ENCODE data around the gene PMPCA. TPM values are rescaled to one million over a fixed set of nuclear protein-coding genes. Genes with fewer than 3 reads are reported as not detected.

Gene PMPCA
- 56.3 and 83.7 TPM in 2 replicates for total RNA-seq (2014; rRNA removed; shearing (Covaris generic); ENCODE audit: low replicate concordance)

- Histone ChIP-seq H3K27me3 (no peaks in the 10 kb centered on the region), H3K4me3 (peak within 1 kb of the TSS; percentile 99), H3K9me3 (no peaks in the 10 kb centered on the region), H3K36me3 (peaks cover 77% of the 10 kb centered on the region)
- peak; percentile 88 for DNase-seq
These were observed at the start of gene PMPCA, which contains the start of gene ENTR1 for GRCh38 chr9:136410500-136411287. Gene PMPCA, plus strand, starts transcription at chr9:136410658. Its CDS starts 11 bp downstream, at chr9:136410669. Gene ENTR1, minus strand, starts transcription at chr9:136410614. Its CDS starts 217 bp downstream, at chr9:136410397.

GRCh38 chr9:136361047-136361753 is 49.3 kb upstream of the PMPCA start:
- Histone ChIP-seq H3K9me3 (no peaks in the 10 kb centered on the region), H3K4me3 (no peak overlapping the region), H3K36me3 (peaks cover 12% of the 10 kb centered on the region), H3K27me3 (no peaks in the 10 kb centered on the region)
- no peak for DNase-seq

DNA sequence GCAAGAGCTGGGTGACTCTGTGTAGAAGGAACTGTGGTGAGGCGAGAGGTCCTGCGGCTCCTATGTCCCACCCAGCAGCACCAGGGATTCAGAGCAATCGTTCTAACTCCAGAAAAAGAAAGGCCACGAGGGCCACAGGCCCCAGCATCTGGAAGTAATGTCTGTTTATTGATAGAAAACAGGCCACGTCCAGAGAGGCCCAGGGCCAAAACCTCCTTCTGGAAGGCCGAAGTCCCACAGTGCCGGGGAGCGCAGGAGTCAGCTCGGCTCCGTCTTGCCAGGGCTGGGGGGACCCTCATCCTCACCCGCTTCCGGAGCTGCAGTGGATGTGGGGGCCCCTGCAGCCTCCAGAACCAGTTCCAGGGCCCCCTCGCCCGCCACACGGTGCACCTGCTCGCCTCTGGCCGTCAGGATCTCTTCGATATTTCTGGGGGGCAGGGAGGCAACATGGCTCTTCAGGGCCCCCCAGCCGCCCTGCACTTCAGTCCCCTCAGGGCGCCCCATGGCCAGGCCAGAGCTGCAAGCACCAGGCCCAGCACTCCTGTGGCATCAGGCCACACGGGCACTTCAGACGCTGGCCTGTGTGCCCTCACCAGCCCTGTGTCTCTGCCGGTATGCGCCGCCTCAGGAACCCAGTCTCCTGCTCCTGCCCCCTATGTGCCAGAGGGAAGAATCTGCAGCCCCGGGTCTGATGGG is 48.6 kb upstream of the PMPCA start:
- no peaks in the 10 kb centered on the region for H3K27me3 ChIP-seq
- H3K9me3 ChIP-seq, result no peaks in the 10 kb centered on the region
- no peak for DNase-seq
- H3K36me3 ChIP-seq, result peaks cover 6% of the 10 kb centered on the region
- H3K4me3 ChIP-seq, result no peak overlapping the region

GRCh38 chr9:136362450-136362784 is 48.0 kb upstream of the PMPCA start:
- Histone ChIP-seq H3K27me3 (no peaks in the 10 kb centered on the region), H3K4me3 (no peak overlapping the region), H3K36me3 (peaks cover 6% of the 10 kb centered on the region), H3K9me3 (no peaks in the 10 kb centered on the region)
- DNase-seq, result no peak

DNA sequence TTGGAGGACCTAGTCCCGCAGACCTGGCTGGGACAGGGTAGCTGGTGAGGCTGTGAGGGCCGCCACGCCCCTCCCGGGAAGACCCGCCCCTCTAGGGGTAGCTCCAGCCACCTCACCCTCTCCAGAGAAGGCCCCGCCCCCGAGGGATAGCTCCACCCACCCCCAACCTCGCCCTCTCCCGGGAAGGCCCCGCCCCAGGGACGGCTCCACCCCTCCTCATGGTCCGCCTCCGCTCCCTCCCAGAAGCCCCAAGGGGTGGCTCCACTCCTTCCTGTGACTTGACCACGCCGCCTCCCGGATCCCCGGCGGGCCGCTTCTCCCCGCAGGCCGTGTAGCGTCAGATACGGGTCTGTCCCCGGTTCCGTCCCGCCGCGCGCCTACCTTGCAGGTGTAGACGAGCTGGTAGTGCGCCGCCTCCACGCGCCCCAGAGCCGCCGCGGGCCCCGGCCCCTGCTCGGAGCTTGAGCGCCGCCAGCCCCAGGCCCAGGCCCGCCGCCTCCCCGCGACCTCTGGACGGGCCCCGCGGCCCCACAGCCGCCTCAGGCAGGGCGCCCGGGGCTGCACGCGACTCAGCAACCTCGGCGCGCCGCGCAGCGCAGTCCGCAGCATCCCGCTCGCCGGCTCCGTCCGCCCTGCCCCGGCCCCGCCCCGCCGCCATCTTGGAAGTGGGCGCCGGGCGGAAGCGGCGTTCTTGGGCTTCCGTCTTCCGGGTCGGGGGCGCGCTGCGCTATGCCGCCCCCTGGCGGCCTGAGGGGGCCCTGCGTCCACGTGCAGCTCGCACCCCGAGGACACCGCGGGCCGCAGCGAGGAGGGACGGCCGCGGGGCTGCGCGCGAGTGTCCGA is 47.1 kb upstream of the PMPCA start, which contains the start of gene DNLZ:
TSS of gene DNLZ (minus strand) at position 639 of the 843 bp plus-strand sequence. CDS start at position 609, 30 bp downstream.
- H3K36me3 ChIP-seq, result peaks cover 6% of the 10 kb centered on the region
- H3K27me3 ChIP-seq, result no peaks in the 10 kb centered on the region
- H3K4me3 ChIP-seq, result peak within 1 kb of the TSS; percentile 68
- peak; percentile 92 for DNase-seq
- H3K9me3 ChIP-seq, result no peaks in the 10 kb centered on the region

DNA sequence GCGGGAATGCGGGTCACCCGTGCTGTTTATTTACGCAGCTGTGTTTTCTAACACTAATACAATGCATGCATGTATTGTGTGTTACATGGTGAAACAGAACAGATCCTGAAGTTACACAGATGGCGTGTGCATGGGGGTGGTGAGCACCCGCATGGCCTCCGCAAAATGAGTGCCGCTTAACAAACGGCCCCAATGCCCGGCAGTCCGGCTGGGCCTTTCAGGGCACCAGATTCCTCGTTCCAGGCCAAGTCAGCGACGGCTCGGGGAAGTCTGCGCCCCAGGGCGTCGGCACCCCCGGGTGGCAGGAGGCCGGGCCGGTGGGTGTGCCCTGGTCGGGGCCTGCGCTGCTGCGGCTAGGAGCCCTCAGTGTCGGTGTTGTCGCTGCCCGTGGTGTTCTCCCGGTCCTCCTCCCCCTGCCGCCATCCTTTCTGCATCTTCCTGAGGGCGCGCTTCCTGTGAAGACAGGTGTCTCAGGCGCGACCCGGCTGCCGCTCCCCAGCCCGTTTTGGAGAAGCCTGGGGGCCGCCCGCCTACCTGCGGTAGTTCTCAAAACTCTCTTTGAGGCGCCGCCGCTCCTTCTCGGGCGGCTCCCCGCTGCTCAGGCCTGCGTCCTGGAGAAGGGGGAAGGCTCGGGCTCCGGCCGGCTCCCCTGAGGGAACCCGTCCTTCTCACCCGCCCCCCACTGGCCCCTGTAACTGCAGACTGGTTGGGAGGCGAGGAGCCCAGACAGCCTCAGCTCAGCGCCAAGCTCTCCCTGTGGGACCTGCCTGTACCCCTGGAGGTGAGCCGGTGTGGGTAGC is 46.3 kb upstream of the PMPCA start:
- peaks cover 6% of the 10 kb centered on the region for H3K36me3 ChIP-seq
- H3K27me3 ChIP-seq, result no peaks in the 10 kb centered on the region
- H3K9me3 ChIP-seq, result no peaks in the 10 kb centered on the region
- peak overlapping the region; percentile 68 for H3K4me3 ChIP-seq
- no peak for DNase-seq

- H3K4me3 ChIP-seq, result no peak overlapping the region
- DNase-seq, result no peak
- H3K27me3 ChIP-seq, result no peaks in the 10 kb centered on the region
- H3K36me3 ChIP-seq, result peaks cover 6% of the 10 kb centered on the region; the same call in 1 of the 2 replicates
- H3K9me3 ChIP-seq, result no peaks in the 10 kb centered on the region
These were observed 45.3 kb upstream of the PMPCA start for GRCh38 chr9:136364942-136365774.

- Histone ChIP-seq H3K4me3 (no peak overlapping the region), H3K9me3 (no peaks in the 10 kb centered on the region), H3K27me3 (no peaks in the 10 kb centered on the region), H3K36me3 (peaks cover 4% of the 10 kb centered on the region; the same call in 1 of the 2 replicates)
- no peak for DNase-seq
These were observed 44.7 kb upstream of the PMPCA start for GRCh38 chr9:136365775-136366222.

DNA sequence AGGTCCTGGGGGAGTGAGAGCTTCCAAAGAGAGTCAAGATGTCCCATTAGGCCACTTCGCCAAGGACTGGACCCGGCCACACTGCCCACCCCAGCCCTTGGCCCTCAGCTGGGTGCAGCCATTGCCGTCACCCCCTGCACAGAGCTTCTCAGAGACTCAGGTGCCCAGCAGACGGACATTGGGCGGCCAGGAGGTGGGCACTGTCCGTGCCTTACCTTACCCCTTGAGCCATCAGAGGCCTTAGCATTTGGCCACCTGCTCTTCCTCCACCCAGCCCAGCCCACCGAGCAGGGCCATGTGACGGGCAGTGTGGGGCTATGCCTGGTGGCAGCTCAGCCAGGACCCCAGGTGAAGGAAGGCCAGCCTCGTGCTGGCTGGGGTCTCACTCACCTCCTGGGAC is 43.6 kb upstream of the PMPCA start:
- H3K36me3 ChIP-seq, result peaks cover 4% of the 10 kb centered on the region; the same call in 1 of the 2 replicates
- no peak overlapping the region for H3K4me3 ChIP-seq
- no peak for DNase-seq
- H3K9me3 ChIP-seq, result no peaks in the 10 kb centered on the region
- H3K27me3 ChIP-seq, result no peaks in the 10 kb centered on the region

DNA sequence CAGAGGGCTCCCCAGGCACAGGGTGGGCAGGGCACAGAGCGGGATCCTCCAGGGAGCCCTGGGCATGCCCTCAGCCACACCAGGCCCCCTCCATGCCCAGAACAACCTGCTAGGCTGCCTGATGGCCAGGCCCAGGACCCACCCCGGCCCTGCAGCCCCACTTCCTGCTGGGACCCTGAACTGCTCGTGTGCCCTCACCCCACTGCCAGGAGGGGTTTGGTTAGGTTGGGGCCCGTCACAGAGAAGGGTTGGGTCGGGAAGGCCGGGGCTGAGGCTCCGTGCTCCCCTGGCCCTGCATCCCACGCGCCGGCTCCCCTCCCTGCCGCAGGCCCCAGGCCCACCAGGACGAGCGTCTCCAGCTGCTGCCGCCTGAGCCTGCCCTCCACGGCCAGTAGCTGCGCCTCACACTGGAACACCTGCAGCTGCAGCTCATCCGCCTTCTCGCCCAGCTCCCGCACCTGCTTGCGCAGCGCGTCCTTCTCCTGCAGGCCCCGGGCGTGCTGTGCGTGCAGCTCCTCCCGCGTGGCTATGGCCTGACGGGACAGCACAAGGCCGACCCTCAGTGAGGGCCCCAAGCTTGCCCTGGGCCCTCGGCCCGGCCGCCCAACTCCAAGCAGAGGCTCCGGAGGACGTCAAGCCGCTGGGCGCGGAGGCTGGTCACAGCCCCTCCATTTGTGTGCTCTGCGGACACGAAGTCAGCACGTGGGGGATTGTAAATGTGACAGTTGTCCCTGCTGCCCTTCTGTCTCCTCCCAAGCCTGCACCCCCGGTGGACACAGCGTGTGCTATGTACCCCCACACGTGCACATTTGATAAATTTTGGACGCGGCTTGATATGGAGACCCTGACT is 42.9 kb upstream of the PMPCA start:
- no peaks in the 10 kb centered on the region for H3K9me3 ChIP-seq
- H3K36me3 ChIP-seq, result peaks cover 4% of the 10 kb centered on the region; the same call in 1 of the 2 replicates
- H3K27me3 ChIP-seq, result no peaks in the 10 kb centered on the region
- DNase-seq, result no peak
- no peak overlapping the region for H3K4me3 ChIP-seq

DNA sequence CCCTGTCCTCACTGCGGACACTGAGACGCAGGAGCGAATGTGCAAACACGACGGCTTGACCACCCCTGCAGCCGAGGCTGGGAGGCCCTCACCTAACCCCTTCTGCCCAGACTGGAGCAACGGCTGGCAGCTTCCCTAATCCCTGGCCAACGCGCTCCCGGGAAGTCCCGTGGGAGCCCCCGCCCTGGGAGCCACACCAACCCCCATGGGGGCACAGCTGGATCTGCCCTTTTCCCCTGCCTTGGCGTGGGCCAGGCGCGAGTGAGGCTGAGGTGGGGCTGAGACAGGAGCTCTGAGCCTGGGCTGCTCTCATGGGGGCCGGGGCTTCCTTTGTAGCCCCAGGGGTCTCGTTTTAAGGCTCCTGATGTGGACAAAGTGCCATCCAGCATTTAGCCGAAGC is 42.3 kb upstream of the PMPCA start:
- Histone ChIP-seq H3K27me3 (no peaks in the 10 kb centered on the region), H3K36me3 (0 out of 2 replicates have a peak, but pooled peaks cover 4% of the 10 kb centered on the region), H3K4me3 (no peak overlapping the region), H3K9me3 (no peaks in the 10 kb centered on the region)
- DNase-seq, result no peak

- Histone ChIP-seq H3K36me3 (no peaks in the 10 kb centered on the region; the same call in 1 of the 2 replicates), H3K4me3 (no peak overlapping the region), H3K9me3 (no peaks in the 10 kb centered on the region), H3K27me3 (no peaks in the 10 kb centered on the region)
- no peak for DNase-seq
These were observed 40.4 kb upstream of the PMPCA start for GRCh38 chr9:136370037-136370436.

DNA sequence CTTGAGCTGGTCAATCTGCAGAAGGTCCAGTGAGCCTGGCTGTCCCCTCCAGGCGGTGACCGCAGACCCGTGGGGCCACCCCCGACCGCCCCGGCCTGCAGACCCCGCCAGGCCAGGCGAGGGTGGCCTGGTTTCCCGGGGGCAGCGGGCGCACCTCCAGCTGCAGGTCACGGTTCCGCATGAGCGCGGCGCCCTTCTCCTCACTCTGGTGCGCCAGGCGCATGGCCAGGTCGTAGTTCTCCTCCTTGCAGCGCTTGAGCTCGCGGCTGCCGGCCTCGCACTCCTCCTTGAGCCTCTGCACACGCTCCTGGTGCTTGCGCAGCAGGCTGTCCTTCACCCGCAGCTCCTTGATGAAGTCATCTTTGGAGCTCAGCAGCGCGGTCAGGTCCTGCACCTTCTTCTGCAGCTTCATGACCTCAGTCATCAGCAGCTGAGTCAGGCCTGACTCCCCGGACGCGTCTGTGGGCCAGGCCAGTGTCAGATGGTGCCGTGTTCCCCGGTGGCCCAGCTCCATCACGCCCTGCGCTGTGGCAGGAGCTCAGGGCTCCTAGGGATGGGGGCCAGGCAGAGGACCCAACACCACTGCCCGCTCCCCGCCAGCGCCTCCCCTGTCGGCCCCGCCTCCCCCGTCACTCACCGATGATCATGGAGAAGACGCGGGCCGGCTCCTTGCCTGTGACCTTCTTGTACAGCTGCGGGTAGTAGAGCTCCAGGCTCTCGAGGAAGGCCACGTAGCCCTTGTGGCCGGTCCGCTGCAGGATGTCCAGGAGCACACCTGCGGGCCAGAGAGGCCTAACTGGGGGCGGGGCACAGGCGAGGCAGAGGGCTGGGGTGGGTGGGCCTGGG is 39.5 kb upstream of the PMPCA start:
- Histone ChIP-seq H3K36me3 (no peaks in the 10 kb centered on the region; the same call in 1 of the 2 replicates), H3K4me3 (no peak overlapping the region), H3K9me3 (no peaks in the 10 kb centered on the region), H3K27me3 (no peaks in the 10 kb centered on the region)
- no peak for DNase-seq

Measured in MG63 (cell line).